Neuron (in vitro differentiated cells): ENCODE data around the gene PNKD.
"Not testable (repeated sequence)": the region's sequence is repeated elsewhere in the genome, so short reads cannot be mapped to it uniquely, and the experiment has no call there.

ENCODE experiments used
- H2AFZ ChIP-seq: one replicate; pipeline ENCODE4 v1.6.1; 2013; ENCODE audit warnings: low read depth, mild to moderate bottlenecking, inconsistent platforms, low read length, moderate library complexity
- H3K27me3 ChIP-seq: one replicate; pipeline ENCODE4 v1.6.1; 2013; ENCODE audit warnings: low read length; ENCODE audit not compliant: insufficient read depth
- H3K36me3 ChIP-seq: one replicate; pipeline ENCODE4 v1.6.1; 2013; ENCODE audit warnings: low read length; ENCODE audit not compliant: insufficient read depth
- H3K4me1 ChIP-seq: one replicate; pipeline ENCODE4 v1.6.1; 2013; ENCODE audit warnings: low read length; ENCODE audit not compliant: insufficient read depth
- H3K4me3 ChIP-seq: 2 replicates; pipeline ENCODE4 v1.5.1; 2013; ENCODE audit warnings: mild to moderate bottlenecking, low read length, moderate library complexity
- H3K9me3 ChIP-seq: one replicate; pipeline ENCODE4 v1.6.1; 2013; ENCODE audit warnings: low read length

Gene PNKD

DNA sequence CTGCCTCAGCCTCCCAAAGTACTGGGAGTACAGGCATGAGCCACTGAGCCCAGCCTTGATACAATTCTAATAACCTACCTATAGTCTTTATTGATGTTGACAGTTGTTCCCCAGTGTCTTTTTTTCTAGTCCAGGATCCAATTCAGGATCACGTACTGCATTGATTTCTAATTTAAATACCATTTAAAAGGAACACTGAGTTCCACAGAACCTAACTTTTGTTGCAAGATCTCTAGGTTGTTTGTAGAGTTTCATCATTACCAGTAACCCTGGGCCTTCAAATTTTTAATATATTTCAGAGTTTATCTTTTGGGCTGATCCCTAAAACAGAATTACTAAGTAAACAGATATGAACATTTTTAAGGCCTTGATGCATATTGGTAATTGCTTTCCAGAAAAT, 43.0 kb downstream of the PNKD start:
- Histone ChIP-seq H3K27me3 (peaks cover 7% of the 10 kb centered on the region), H3K36me3 (no peaks in the 10 kb centered on the region), H3K4me3 (no peak overlapping the region), H3K4me1 (peaks cover 4% of the 10 kb centered on the region), H2AFZ (no peak overlapping the region), H3K9me3 (no peaks in the 10 kb centered on the region)

DNA sequence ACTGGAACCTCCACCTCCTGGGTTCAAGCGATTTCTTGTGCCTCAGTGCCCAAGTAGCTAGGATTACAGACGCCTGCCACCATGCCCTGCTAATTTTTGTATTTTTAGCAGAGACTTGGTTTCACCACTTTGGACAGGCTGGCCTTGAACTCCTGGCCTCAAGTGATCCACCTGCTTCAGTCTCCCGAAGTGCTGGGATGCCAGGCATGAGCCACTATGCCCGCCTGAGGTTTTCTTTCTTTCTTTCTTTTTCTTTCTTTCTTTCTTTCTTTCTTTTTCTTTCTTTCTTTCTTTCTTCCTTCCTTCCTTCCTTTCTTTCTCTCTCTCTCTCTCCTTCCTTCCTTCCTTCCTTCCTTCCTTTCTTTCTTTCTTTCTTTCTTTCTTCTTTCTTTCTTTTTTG, 44.4 kb downstream of the PNKD start:
- H3K4me3 ChIP-seq, H3K9me3 ChIP-seq, H3K4me1 ChIP-seq, H3K27me3 ChIP-seq, H2AFZ ChIP-seq, H3K36me3 ChIP-seq: not testable (repeated sequence)

DNA sequence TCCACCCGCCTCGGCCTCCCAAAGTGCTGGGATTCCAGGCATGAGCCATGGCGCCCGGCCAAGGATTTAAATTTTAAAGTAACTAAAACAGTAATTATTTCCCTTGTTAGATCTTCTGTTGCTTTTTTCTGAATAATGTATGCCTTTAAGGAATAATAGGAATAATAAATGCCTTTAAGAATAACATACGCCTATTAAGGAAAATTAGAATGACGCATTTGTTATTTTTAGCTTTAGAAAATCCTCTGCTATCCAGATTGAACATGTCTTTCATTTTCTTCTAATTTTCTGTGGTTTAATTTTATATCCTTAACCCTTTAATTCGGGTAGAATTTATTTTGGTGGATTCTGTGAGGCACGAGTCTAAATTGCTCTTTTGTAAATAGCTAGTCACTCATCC, 45.1 kb downstream of the PNKD start:
- Histone ChIP-seq H3K4me1 (peaks cover 4% of the 10 kb centered on the region), H3K27me3 (peaks cover 7% of the 10 kb centered on the region), H3K4me3 (no peak overlapping the region), H3K9me3 (no peaks in the 10 kb centered on the region), H3K36me3 (no peaks in the 10 kb centered on the region), H2AFZ (no peak overlapping the region)

DNA sequence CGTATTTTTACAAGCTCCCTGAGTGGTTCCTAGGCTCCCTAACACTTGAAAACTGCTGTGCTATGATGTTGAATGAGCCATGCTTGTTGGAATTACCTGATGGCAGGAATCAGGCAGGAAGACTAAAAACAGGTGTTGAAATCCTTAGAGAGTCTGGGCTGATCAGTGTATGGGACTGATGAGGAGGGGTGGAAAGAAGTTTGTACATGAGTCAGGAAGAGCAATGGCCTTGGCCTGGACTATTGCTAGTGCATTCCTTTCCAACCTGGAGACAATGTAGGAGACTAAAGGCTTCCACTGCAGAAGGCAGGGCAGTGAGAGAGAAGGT, 46.9 kb downstream of the PNKD start:
- no peak overlapping the region for H3K4me3 ChIP-seq
- H3K4me1 ChIP-seq: peaks cover 2% of the 10 kb centered on the region
- H3K36me3 ChIP-seq: no peaks in the 10 kb centered on the region
- no peak overlapping the region for H2AFZ ChIP-seq
- no peaks in the 10 kb centered on the region for H3K9me3 ChIP-seq
- H3K27me3 ChIP-seq: peaks cover 7% of the 10 kb centered on the region

DNA sequence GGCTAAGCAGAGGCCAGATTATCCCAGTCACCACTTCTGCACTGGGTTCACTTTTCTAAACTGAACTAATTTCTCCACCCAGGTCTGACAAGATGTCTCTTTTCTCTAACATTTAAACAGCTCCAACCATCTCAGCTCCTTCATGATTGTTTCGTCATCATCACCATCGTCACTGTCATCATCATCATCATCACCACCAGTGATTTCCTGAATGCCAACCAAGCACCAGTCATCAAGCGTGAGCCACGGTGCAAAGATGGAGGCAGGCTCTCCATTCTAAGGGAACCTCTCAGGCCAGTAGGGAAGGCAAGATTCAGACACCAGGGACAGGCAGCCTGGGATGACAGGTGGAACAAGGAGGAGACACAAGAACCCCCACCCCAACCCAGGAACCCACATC, 47.5 kb downstream of the PNKD start:
- Histone ChIP-seq H3K4me1 (peaks cover 8% of the 10 kb centered on the region), H2AFZ (no peak overlapping the region), H3K27me3 (peaks cover 7% of the 10 kb centered on the region), H3K4me3 (no peak overlapping the region), H3K36me3 (no peaks in the 10 kb centered on the region), H3K9me3 (no peaks in the 10 kb centered on the region)

DNA sequence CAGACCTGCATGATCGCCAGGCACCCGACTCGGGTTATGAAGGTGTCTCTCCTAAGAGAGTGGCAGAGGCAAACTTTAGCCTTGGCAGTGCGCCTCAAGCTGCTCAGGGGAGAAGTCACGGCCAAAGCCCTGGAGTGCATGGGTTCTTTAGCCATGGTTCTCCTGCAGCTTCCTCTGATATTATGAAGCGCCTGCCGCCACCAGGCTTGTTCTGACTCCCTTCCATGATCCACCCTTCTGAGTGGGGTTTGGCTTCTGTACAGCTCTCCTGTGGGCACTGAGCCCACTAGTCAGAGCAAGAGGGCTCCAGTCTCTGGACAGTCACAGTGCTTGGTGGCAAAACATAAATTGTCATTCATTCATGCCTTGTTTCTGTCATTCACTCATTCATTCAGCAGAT, 47.9 kb downstream of the PNKD start:
- no peak overlapping the region for H2AFZ ChIP-seq
- H3K27me3 ChIP-seq: peaks cover 7% of the 10 kb centered on the region
- H3K36me3 ChIP-seq: no peaks in the 10 kb centered on the region
- peaks cover 8% of the 10 kb centered on the region for H3K4me1 ChIP-seq
- H3K9me3 ChIP-seq: no peaks in the 10 kb centered on the region
- no peak overlapping the region for H3K4me3 ChIP-seq

DNA sequence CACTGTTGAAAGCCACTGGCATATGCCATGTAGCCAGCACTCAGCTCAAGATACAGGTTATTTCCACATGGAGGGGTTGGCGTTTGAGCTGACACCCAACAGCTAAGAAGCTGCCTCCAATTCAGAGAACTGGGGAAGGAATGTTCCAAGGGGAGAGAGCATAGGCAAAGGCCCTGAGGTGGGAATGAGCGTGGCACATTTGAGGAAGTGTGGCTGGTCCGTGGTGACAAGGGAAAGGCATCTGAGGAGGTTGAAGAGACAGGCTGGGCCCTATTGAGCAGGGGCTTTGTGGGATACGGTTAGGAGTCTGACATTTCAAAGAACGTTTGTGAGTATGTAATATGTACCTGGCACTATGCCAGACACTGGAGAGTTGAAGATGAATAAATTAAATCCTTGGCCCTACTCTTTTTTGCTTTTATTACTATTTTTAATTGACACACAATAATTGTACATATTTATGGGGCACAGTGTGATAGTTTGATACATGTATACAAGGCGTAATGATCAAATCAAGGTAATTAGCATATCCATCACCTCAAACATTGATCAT, 49.6 kb downstream of the PNKD start:
- Histone ChIP-seq H2AFZ (no peak overlapping the region), H3K9me3 (no peaks in the 10 kb centered on the region), H3K27me3 (peaks cover 14% of the 10 kb centered on the region), H3K4me3 (no peak overlapping the region), H3K36me3 (no peaks in the 10 kb centered on the region), H3K4me1 (peaks cover 19% of the 10 kb centered on the region)

DNA sequence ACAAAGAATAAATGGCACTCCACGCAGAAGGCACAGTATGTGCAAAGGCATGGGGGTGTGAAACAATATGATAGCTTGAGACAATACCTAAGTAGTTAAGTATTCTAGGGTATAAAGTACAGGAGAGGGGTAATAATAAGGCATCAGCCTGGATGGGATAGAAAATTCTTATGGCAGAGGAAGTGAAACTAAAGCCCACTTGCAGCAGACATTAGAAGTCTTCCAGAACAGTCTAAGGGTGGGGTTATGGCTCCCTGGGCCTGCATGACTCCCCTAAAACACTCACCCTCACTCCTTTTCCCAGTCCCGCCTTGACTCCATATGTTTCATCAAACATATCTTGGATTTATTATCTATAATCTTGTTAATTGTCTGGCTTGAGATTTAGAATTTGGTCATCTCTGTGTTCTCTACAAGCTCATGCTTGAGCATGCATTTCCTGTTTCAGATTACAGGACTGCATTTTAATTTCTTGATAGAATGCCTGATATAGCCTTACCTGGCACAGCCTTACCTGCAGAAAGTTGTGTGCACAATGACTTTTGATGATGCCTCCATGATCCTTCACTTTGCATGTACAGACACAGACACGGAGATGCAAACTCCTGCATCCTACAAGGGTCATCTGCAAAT, 50.5 kb downstream of the PNKD start:
- no peaks in the 10 kb centered on the region for H3K36me3 ChIP-seq
- no peak overlapping the region for H3K4me3 ChIP-seq
- peaks cover 16% of the 10 kb centered on the region for H3K27me3 ChIP-seq
- H3K4me1 ChIP-seq: peaks cover 19% of the 10 kb centered on the region
- no peaks in the 10 kb centered on the region for H3K9me3 ChIP-seq
- no peak overlapping the region for H2AFZ ChIP-seq

DNA sequence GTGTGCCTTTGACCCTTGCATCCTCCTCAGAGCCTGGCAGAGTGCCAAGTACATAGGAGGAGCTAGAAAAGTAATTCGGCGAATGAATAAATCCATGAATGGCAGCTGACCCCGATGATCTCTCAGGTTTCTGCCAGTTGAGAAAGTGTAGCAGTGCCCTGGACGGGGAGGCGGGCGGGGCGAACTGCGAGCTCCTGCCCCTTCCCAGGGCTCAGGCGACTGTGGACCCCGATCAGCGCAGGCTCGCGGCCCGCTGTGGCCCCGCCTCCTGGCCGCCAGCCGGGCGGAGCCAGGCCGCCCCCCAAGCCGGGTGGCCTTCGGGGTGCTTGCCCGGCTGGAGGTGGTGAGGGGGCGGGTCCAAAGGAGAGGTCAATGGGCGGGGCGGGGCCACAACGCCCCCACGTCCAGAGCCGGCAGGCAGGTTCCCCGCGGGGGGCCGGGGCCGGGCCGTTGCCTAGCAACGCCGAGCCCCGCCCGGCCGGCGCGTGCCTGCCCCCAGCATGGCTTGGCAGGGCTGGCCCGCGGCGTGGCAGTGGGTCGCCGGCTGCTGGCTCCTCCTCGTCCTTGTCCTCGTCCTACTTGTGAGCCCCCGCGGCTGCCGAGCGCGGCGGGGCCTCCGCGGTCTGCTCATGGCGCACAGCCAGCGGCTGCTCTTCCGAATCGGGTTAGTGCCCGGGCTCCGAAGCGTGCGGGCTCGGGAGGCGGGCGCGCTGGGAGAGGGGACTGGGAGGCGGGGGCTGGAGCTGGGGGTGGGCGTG, 52.6 kb downstream of the PNKD start:
- peaks cover 27% of the 10 kb centered on the region for H3K27me3 ChIP-seq
- H3K9me3 ChIP-seq: no peaks in the 10 kb centered on the region
- H3K4me1 ChIP-seq: peaks cover 19% of the 10 kb centered on the region
- H3K36me3 ChIP-seq: no peaks in the 10 kb centered on the region
- H2AFZ ChIP-seq: peak overlapping the region; percentile 82
- H3K4me3 ChIP-seq: peak overlapping the region; percentile 54

DNA sequence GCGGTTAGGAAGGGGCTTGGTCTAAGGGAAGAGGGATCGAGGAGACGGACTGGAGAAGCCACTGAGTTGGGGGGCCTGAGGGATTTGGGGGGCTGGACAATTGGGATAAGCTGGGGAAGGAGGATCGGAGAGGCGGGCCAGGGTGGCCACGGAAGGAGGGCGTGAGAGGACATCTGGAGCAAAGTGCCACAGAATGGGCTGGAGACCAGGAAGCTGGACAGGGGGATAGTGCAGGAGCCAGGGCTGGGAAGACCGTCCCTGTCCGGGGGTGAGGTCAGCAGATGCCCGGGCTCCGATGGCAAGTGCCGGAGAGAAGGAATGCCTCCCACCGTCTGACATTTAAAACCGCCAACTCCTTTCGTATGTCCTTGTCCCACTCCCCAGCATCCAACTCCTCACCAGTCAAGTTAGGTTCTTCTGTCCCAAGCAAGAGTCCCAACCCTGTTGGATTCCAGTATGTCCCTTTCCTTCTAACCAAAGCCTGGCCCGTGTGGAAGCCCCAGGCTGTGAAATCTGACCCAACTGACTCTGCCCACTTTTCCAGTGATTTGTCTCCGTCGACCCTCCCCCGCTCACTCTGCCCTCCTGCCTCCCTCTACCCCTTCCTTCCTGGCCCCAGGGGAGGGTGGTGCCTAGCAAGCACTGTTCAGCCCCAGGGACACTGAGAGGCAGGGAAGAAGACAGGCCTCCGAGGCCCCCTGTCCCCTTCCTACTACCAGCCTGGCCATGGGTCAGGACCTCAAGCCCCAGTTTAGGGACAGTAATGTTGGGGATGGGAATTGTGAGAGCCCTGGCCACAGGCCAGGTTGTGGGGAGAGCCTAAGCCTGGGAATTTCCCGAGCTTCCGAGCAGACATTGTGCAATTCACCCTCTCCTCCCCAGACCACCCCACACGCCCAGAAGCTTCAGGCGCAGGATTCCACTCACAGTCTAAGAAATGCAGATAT, 53.5 kb downstream of the PNKD start:
- Histone ChIP-seq H3K36me3 (no peaks in the 10 kb centered on the region), H3K9me3 (no peaks in the 10 kb centered on the region), H3K27me3 (peaks cover 31% of the 10 kb centered on the region)

DNA sequence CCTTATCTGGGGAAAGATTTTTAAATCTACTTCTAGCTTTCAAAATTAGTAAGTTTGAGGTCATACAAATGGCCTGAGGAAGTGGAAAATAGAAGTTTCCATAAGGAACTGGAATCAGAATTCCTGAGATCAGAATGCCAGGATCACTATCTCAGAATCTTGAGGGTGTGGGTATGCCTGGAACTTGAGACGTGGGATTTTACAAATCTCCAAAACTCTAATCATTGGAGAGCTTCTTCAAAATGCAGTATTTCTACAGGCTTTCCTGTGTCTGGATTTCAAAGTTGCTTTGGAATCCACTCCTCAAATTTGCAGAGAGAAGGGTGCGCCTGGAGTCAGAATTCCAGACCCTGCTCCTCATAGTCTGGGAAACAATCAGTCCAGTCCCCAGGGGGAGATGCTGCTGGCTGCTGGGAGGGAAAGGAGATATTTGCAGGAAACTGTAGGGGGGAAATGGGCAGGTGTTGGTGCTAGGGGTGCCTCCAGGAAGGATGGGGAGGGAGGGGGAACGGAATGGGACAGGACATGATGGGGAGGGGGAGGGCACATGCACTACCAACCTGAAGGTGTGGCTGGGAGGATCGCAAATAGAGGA, 55.3 kb downstream of the PNKD start:
- no peak overlapping the region for H3K4me3 ChIP-seq
- no peak overlapping the region for H2AFZ ChIP-seq
- peaks cover 19% of the 10 kb centered on the region for H3K4me1 ChIP-seq
- peaks cover 41% of the 10 kb centered on the region for H3K27me3 ChIP-seq
- H3K36me3 ChIP-seq: no peaks in the 10 kb centered on the region
- no peaks in the 10 kb centered on the region for H3K9me3 ChIP-seq

More for the DNA sequence above, 53.5 kb downstream of the PNKD start:
- Histone ChIP-seq H3K4me1 (peaks cover 19% of the 10 kb centered on the region), H2AFZ (peak overlapping the region; percentile 82), H3K4me3 (peak overlapping the region; percentile 54)

DNA sequence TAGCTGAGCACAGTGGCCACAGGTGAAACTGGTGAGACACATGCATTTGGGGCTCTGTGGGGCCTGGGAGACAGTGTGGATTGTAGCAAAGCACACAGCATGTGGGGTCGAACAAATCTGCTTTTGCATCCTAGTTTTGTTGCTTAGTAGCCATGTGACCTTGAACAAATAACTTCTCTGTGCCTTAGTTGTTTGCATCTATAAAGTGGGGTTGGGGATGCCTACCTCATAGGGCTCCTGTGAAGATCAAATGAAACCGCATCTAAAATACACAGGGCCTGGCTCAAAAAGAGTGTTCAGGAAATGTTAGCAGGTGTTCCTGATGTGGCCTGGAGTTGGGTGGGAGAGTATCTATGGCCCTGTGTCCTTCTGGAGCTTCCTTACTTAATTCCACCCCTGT, 56.0 kb downstream of the PNKD start:
- H3K36me3 ChIP-seq: no peaks in the 10 kb centered on the region
- H3K4me1 ChIP-seq: peaks cover 19% of the 10 kb centered on the region
- no peaks in the 10 kb centered on the region for H3K9me3 ChIP-seq
- H3K27me3 ChIP-seq: peaks cover 41% of the 10 kb centered on the region
- no peak overlapping the region for H3K4me3 ChIP-seq
- H2AFZ ChIP-seq: no peak overlapping the region
